GM20000 (cell line): ENCODE results near the gene VSNL1.

ENCODE experiments used
- DNase-seq: peaks from one replicate; pipeline ENCODE4 v3.0.0; 2012; ENCODE audit warnings: low spot score
- CTCF ChIP-seq: IDR thresholded peaks from 2 replicates; pipeline ENCODE4 v1.5.1; 2012; ENCODE audit warnings: mild to moderate bottlenecking, control low read depth; ENCODE audit errors: extremely low read depth, missing control alignments

Gene VSNL1

GRCh38 chr2:17573804-17574175, 33.3 kb downstream of the VSNL1 start:
- no peak for TF ChIP-seq CTCF
- DNase-seq: no peak

- TF ChIP-seq CTCF: no peak
Observed at GRCh38 chr2:17574406-17575073, 34.0 kb downstream of the VSNL1 start.

GRCh38 chr2:17576802-17577201, 36.3 kb downstream of the VSNL1 start:
- no peak for TF ChIP-seq CTCF
- no peak for DNase-seq

More at GRCh38 chr2:17574406-17575073, 34.0 kb downstream of the VSNL1 start:
- DNase-seq: no peak

- TF ChIP-seq CTCF: no peak
- no peak for DNase-seq
Observed at GRCh38 chr2:17578466-17578928, 38.0 kb downstream of the VSNL1 start.

GRCh38 chr2:17579605-17580318, 39.3 kb downstream of the VSNL1 start:
- TF ChIP-seq CTCF: no peak
- no peak for DNase-seq

GRCh38 chr2:17580319-17580715, 39.8 kb downstream of the VSNL1 start:
- DNase-seq: no peak
- TF ChIP-seq CTCF: no peak

GRCh38 chr2:17581831-17582230, 41.3 kb downstream of the VSNL1 start:
- no peak for TF ChIP-seq CTCF
- no peak for DNase-seq
